Uterus (tissue), 2 donors: ENCODE measurements around the gene ACMSD.

ENCODE experiments used
- CTCF ChIP-seq, 4 experiments: fragments of 200-600 bp in 2 of 4; fragments of 450-650 bp in 2 of 4; sonication (generic) in 2 of 4; IDR thresholded peaks; one replicate each; pipeline ENCODE4 v1.5.1; 2016 to 2019; ENCODE audit warnings: antibody characterized with exemption in 4 of 4, mild to moderate bottlenecking in 2 of 4, moderate library complexity in 1 of 4
- POLR2A ChIP-seq, 2 donors: fragments of 450-650 bp; IDR thresholded peaks; one replicate each; pipeline ENCODE4 v1.6.1; 2016; ENCODE audit warnings: antibody characterized with exemption in 2 of 2, mild to moderate bottlenecking in 1 of 2, moderate library complexity in 1 of 2

- TF ChIP-seq CTCF (IDR thresholded peaks at IDR 0.05) (no peak), POLR2A (IDR thresholded peaks at IDR 0.05) (no peak)
These were observed 20.1 kb upstream of the ACMSD start for GRCh38 chr2:134818321-134818720.
